Measurements from ENCODE around the gene TNFAIP2.

DNA sequence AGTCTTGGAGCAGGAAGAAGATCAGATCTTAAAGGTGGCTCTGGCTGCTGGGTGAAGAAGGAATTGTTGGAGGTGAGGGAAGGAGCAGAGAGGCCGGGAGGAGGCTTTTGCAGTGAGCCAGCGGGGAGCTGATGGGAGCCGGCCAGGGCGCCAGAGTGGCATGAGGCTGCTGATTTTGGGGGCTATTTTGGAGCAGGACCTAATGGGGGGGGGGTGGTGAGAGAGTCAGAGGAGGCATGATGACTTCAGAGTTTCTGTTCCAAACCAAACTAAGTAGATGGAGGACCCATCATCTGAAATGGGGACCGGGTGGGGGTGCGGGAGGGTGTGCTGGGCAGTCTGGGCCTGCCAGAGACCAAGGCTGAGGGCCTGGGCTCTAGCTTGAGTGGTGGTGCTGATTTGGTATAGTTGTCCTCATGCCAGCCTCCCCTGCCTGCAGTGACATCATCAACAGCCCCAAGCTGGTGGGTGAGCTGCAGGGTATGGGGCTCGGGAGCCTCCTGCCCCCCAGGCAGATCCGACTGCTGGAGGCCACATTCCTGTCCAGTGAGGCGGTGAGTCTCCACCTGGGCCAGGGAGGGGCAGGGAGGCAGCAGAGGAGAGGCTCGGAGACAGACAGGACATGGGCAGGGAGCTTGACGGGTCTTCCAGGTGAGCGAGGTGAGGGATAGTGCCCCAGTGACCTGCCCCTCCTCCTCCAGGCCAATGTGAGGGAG is 6.2 kb downstream of the TNFAIP2 start:
- TF ChIP-seq, protein P1, sequence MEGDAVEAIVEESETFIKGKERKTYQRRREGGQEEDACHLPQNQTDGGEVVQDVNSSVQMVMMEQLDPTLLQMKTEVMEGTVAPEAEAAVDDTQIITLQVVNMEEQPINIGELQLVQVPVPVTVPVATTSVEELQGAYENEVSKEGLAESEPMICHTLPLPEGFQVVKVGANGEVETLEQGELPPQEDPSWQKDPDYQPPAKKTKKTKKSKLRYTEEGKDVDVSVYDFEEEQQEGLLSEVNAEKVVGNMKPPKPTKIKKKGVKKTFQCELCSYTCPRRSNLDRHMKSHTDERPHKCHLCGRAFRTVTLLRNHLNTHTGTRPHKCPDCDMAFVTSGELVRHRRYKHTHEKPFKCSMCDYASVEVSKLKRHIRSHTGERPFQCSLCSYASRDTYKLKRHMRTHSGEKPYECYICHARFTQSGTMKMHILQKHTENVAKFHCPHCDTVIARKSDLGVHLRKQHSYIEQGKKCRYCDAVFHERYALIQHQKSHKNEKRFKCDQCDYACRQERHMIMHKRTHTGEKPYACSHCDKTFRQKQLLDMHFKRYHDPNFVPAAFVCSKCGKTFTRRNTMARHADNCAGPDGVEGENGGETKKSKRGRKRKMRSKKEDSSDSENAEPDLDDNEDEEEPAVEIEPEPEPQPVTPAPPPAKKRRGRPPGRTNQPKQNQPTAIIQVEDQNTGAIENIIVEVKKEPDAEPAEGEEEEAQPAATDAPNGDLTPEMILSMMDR (conservative IDR thresholded peaks at IDR 0.05; ENCODE audit: low read length), result no peak
- no peak for TF ChIP-seq EZH2phosphoT487 (IDR thresholded peaks at IDR 0.05; ENCODE audit: borderline replicate concordance)

Data from Loucy (cell line).